Measurements from ENCODE around the gene ZNF827.
A peak's percentile ranks its signal among the peaks of the same experiment; 100 is the strongest.

ZNF827 gene

DNA sequence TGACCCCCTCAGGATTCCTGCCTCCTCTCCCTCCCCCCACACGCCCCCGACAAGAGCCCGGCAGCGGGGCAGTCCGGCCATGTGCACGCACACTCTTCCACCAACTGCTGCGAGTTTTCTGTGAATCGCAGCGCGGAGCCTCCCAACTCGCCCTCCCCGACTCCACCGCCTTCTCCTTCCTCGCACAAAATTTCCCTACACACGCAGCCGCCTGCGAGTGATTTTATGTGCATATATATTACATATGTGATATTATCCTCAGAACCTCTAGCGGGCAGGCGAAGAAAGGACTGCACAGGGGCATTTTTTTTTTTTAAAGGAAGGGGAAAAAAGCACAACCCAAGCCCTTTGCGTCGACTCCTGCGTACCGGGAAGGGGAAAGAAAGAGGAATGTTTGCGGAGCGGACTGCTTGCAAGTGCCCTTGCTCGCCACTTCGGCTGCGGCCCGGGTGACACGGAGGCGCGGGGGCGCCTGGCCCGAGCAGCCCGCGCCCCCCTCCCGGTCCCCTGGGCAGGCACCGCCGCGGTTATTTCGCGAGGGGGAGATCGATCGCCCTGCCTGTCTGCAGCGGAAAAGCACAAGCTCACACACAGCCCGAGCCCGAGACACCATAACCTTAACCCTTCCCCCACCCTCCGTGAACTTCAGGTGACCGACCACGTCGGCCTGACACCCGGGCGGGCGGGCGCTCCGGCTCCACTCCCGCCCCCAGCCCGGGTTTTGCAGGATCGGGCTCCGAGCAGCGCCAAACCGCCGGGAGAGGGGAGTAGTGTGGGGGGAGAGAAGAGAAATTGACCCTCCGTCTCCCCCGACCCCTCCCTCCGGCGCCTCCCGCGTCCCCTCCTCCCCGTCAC lies 2.3 kb downstream of the ZNF827 start (continued):
- TF ChIP-seq SP2 (tag by site-specific recombination; IDR thresholded peaks at IDR 0.05): peak; percentile 67
- peak; percentile 51; the same call in 1 of the 2 replicates for TF ChIP-seq ZEB2 (tag by site-specific recombination; IDR thresholded peaks at IDR 0.05)
- TF ChIP-seq SCRT1 (tag by site-specific recombination; IDR thresholded peaks at IDR 0.05; ENCODE audit: borderline replicate concordance): no peak
- TF ChIP-seq SCRT2 (tag by site-specific recombination; IDR thresholded peaks at IDR 0.05): no peak
- TF ChIP-seq ZNF670 (tag by site-specific recombination; IDR thresholded peaks at IDR 0.05; ENCODE audit: low read depth): no peak
- TF ChIP-seq, protein P1, sequence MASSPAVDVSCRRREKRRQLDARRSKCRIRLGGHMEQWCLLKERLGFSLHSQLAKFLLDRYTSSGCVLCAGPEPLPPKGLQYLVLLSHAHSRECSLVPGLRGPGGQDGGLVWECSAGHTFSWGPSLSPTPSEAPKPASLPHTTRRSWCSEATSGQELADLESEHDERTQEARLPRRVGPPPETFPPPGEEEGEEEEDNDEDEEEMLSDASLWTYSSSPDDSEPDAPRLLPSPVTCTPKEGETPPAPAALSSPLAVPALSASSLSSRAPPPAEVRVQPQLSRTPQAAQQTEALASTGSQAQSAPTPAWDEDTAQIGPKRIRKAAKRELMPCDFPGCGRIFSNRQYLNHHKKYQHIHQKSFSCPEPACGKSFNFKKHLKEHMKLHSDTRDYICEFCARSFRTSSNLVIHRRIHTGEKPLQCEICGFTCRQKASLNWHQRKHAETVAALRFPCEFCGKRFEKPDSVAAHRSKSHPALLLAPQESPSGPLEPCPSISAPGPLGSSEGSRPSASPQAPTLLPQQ (tag by site-specific recombination; IDR thresholded peaks at IDR 0.05): no peak
- TF ChIP-seq TCF7L2 (IDR thresholded peaks at IDR 0.05; ENCODE audit: borderline replicate concordance, low read depth, low read length): no peak
- no peak for TF ChIP-seq ZNF391 (tag by site-specific recombination; IDR thresholded peaks at IDR 0.05; ENCODE audit: borderline replicate concordance, low read depth)
- no peak for TF ChIP-seq ZNF202 (tag by site-specific recombination; IDR thresholded peaks at IDR 0.05; ENCODE audit: borderline replicate concordance)
- TF ChIP-seq ZNF354C (tag by site-specific recombination; IDR thresholded peaks at IDR 0.05; ENCODE audit: borderline replicate concordance, low read depth): no peak
- TF ChIP-seq, protein P2, sequence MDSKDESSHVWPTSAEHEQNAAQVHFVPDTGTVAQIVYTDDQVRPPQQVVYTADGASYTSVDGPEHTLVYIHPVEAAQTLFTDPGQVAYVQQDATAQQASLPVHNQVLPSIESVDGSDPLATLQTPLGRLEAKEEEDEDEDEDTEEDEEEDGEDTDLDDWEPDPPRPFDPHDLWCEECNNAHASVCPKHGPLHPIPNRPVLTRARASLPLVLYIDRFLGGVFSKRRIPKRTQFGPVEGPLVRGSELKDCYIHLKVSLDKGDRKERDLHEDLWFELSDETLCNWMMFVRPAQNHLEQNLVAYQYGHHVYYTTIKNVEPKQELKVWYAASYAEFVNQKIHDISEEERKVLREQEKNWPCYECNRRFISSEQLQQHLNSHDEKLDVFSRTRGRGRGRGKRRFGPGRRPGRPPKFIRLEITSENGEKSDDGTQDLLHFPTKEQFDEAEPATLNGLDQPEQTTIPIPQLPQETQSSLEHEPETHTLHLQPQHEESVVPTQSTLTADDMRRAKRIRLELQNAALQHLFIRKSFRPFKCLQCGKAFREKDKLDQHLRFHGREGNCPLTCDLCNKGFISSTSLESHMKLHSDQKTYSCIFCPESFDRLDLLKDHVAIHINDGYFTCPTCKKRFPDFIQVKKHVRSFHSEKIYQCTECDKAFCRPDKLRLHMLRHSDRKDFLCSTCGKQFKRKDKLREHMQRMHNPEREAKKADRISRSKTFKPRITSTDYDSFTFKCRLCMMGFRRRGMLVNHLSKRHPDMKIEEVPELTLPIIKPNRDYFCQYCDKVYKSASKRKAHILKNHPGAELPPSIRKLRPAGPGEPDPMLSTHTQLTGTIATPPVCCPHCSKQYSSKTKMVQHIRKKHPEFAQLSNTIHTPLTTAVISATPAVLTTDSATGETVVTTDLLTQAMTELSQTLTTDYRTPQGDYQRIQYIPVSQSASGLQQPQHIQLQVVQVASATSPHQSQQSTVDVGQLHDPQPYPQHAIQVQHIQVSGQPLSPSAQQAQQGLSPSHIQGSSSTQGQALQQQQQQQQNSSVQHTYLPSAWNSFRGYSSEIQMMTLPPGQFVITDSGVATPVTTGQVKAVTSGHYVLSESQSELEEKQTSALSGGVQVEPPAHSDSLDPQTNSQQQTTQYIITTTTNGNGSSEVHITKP (tag by site-specific recombination; IDR thresholded peaks at IDR 0.05): peak; percentile 89
- no peak for TF ChIP-seq ZNF600 (tag by site-specific recombination; IDR thresholded peaks at IDR 0.05)
- TF ChIP-seq, protein P3, sequence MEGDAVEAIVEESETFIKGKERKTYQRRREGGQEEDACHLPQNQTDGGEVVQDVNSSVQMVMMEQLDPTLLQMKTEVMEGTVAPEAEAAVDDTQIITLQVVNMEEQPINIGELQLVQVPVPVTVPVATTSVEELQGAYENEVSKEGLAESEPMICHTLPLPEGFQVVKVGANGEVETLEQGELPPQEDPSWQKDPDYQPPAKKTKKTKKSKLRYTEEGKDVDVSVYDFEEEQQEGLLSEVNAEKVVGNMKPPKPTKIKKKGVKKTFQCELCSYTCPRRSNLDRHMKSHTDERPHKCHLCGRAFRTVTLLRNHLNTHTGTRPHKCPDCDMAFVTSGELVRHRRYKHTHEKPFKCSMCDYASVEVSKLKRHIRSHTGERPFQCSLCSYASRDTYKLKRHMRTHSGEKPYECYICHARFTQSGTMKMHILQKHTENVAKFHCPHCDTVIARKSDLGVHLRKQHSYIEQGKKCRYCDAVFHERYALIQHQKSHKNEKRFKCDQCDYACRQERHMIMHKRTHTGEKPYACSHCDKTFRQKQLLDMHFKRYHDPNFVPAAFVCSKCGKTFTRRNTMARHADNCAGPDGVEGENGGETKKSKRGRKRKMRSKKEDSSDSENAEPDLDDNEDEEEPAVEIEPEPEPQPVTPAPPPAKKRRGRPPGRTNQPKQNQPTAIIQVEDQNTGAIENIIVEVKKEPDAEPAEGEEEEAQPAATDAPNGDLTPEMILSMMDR (tag by site-specific recombination; IDR thresholded peaks at IDR 0.05): peak; percentile 15; the same call in 1 of the 2 replicates
- TF ChIP-seq, protein P4, sequence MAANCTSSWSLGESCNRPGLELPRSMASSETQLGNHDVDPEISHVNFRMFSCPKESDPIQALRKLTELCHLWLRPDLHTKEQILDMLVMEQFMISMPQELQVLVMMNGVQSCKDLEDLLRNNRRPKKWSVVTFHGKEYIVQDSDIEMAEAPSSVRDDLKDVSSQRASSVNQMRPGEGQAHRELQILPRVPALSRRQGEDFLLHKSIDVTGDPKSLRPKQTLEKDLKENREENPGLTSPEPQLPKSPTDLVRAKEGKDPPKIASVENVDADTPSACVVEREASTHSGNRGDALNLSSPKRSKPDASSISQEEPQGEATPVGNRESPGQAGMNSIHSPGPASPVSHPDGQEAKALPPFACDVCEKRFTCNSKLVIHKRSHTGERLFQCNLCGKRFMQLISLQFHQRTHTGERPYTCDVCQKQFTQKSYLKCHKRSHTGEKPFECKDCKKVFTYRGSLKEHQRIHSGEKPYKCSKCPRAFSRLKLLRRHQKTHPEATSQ (tag by site-specific recombination; IDR thresholded peaks at IDR 0.05): no peak
- TF ChIP-seq KLF7 (tag by site-specific recombination; IDR thresholded peaks at IDR 0.05; ENCODE audit: borderline replicate concordance): no peak
- no peak for TF ChIP-seq ZNF530 (tag by site-specific recombination; IDR thresholded peaks at IDR 0.05; ENCODE audit: low read depth)
- no peak for TF ChIP-seq ZNF114 (tag by site-specific recombination; IDR thresholded peaks at IDR 0.05)
- no peak for TF ChIP-seq ZBTB1 (tag by site-specific recombination; IDR thresholded peaks at IDR 0.05)
- no peak for TF ChIP-seq ZNF658 (tag by site-specific recombination; IDR thresholded peaks at IDR 0.05)
- TF ChIP-seq, protein P5, sequence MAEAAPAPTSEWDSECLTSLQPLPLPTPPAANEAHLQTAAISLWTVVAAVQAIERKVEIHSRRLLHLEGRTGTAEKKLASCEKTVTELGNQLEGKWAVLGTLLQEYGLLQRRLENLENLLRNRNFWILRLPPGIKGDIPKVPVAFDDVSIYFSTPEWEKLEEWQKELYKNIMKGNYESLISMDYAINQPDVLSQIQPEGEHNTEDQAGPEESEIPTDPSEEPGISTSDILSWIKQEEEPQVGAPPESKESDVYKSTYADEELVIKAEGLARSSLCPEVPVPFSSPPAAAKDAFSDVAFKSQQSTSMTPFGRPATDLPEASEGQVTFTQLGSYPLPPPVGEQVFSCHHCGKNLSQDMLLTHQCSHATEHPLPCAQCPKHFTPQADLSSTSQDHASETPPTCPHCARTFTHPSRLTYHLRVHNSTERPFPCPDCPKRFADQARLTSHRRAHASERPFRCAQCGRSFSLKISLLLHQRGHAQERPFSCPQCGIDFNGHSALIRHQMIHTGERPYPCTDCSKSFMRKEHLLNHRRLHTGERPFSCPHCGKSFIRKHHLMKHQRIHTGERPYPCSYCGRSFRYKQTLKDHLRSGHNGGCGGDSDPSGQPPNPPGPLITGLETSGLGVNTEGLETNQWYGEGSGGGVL (tag by site-specific recombination; IDR thresholded peaks at IDR 0.05): 0 out of 2 replicates have a peak, but pooled peaks have one; percentile 74
- no peak for TF ChIP-seq GLI2 (tag by site-specific recombination; IDR thresholded peaks at IDR 0.05; ENCODE audit: borderline replicate concordance, low read depth)
- no peak for TF ChIP-seq ZNF664 (tag by site-specific recombination; IDR thresholded peaks at IDR 0.05)
- TF ChIP-seq ZNF184 (tag by site-specific recombination; IDR thresholded peaks at IDR 0.05): no peak
- TF ChIP-seq ZNF514 (tag by site-specific recombination; IDR thresholded peaks at IDR 0.05): no peak
- TF ChIP-seq ZNF629 (tag by site-specific recombination; IDR thresholded peaks at IDR 0.05): no peak
- no peak for TF ChIP-seq RBAK (tag by site-specific recombination; IDR thresholded peaks at IDR 0.05)
- no peak for TF ChIP-seq ZNF155 (tag by site-specific recombination; IDR thresholded peaks at IDR 0.05)
- 0 out of 2 replicates have a peak, but pooled peaks have one; percentile 5 for TF ChIP-seq ZNF341 (tag by site-specific recombination; IDR thresholded peaks at IDR 0.05; ENCODE audit: low read depth)
- no peak for TF ChIP-seq ZNF24 (tag by site-specific recombination; IDR thresholded peaks at IDR 0.05)
- 0 out of 2 replicates have a peak, but pooled peaks have one; percentile 6 for TF ChIP-seq FEZF1 (tag by site-specific recombination; IDR thresholded peaks at IDR 0.05)

Measured in HEK293 (cell line).